GM12892 (cell line): ENCODE data around the gene CEP20.

Experiments
- DNase-seq: peaks from one replicate; pipeline ENCODE4 v3.0.0; 2011; ENCODE audit not compliant: insufficient read length
- FAIRE-seq: peaks from 2 replicates; lab custom pipeline; 2011; peaks lifted over from hg19 to GRCh38; lab: Jason Lieb, UNC
- POLR2A ChIP-seq: IDR thresholded peaks from 2 replicates; pipeline ENCODE4 v1.6.1; 2011; ENCODE audit warnings: low read depth, low read length, control low read depth
- POLR2AphosphoS5 ChIP-seq: IDR thresholded peaks from 2 replicates; pipeline ENCODE4 v1.6.1; 2011; ENCODE audit warnings: low read depth, low read length, control low read depth
- TAF1 ChIP-seq: IDR thresholded peaks from 2 replicates; pipeline ENCODE4 v1.6.1; 2011; ENCODE audit warnings: low read depth, mild to moderate bottlenecking, control low read depth, low read length, borderline replicate concordance

Gene CEP20

GRCh38 chr16:15897121-15897780 lies 8.8 kb upstream of the CEP20 start:
- DNase-seq (no peak), FAIRE-seq (no peak)
- no peak for TF ChIP-seq TAF1
- TF ChIP-seq POLR2AphosphoS5, result no peak
- TF ChIP-seq POLR2A, result no peak

GRCh38 chr16:15894571-15895374 lies 6.4 kb upstream of the CEP20 start:
- FAIRE-seq (no peak), DNase-seq (no peak)
- no peak for TF ChIP-seq TAF1
- no peak for TF ChIP-seq POLR2AphosphoS5
- TF ChIP-seq POLR2A, result no peak

GRCh38 chr16:15891508-15891907 lies 3.1 kb upstream of the CEP20 start:
- FAIRE-seq, result no peak
- no peak for DNase-seq
- TF ChIP-seq TAF1 (no peak), POLR2A (no peak), POLR2AphosphoS5 (no peak)

- TF ChIP-seq POLR2AphosphoS5, result no peak
- no peak for TF ChIP-seq TAF1
- TF ChIP-seq POLR2A, result no peak
- FAIRE-seq (no peak), DNase-seq (no peak)
Measured at GRCh38 chr16:15887283-15887682, 1.1 kb downstream of the CEP20 start.

- DNase-seq (no peak), FAIRE-seq (no peak)
- TF ChIP-seq POLR2A, result no peak
- no peak for TF ChIP-seq TAF1
- TF ChIP-seq POLR2AphosphoS5, result no peak
Measured at GRCh38 chr16:15886078-15886477, 2.3 kb downstream of the CEP20 start.

- DNase-seq (no peak), FAIRE-seq (no peak)
- TF ChIP-seq POLR2A (no peak), POLR2AphosphoS5 (no peak), TAF1 (no peak)
Measured at GRCh38 chr16:15885560-15886001, 2.8 kb downstream of the CEP20 start.

- FAIRE-seq, result no peak
- DNase-seq, result no peak
- no peak for TF ChIP-seq TAF1
- no peak for TF ChIP-seq POLR2AphosphoS5
- no peak for TF ChIP-seq POLR2A
Measured at GRCh38 chr16:15882563-15882962, 5.8 kb downstream of the CEP20 start.

GRCh38 chr16:15881794-15882379 lies 6.5 kb downstream of the CEP20 start:
- no peak for FAIRE-seq
- no peak for TF ChIP-seq POLR2AphosphoS5
- TF ChIP-seq POLR2A, result no peak
- no peak for TF ChIP-seq TAF1

GRCh38 chr16:15880434-15881308 lies 7.7 kb downstream of the CEP20 start:
- TF ChIP-seq POLR2AphosphoS5 (no peak), POLR2A (0 out of 2 replicates have a peak, but pooled peaks have one; percentile 28), TAF1 (no peak)
- no peak for DNase-seq
- FAIRE-seq, result no peak

More at GRCh38 chr16:15881794-15882379, 6.5 kb downstream of the CEP20 start:
- no peak for DNase-seq

GRCh38 chr16:15879255-15879811 lies 9.1 kb downstream of the CEP20 start:
- DNase-seq (no peak), FAIRE-seq (no peak)
- no peak for TF ChIP-seq POLR2AphosphoS5
- TF ChIP-seq TAF1, result no peak
- no peak for TF ChIP-seq POLR2A

- no peak for DNase-seq
- TF ChIP-seq POLR2AphosphoS5 (no peak), POLR2A (no peak), TAF1 (no peak)
- FAIRE-seq, result no peak
Measured at GRCh38 chr16:15876503-15876902, 11.9 kb downstream of the CEP20 start.
